ENCODE measurements around the gene KHK. TPM values are rescaled to one million over a fixed set of nuclear protein-coding genes. Genes with fewer than 3 reads are reported as not detected.
"Not testable (repeated sequence)": the region's sequence is repeated elsewhere in the genome, so short reads cannot be mapped to it uniquely, and the experiment has no call there.

Gene KHK
- total RNA-seq, 1 donor from 2014 or later: 3.5 TPM

DNA sequence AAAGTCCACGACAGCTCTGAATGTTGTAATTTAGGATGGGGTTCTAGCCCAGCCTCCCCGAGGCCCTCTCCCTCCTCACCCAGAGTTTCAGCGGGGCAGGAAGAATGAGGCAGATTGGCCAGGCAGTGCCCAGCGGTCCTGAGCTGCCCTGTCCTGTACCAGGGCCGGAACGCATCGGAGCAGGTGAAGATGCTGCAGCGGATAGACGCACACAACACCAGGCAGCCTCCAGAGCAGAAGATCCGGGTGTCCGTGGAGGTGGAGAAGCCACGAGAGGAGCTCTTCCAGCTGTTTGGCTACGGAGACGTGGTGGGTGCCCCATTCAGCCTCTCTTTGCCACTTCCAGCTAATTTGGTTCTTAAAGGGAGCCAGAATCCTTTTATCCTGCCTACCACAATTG lies 10.8 kb downstream of the KHK start:
- ATAC-seq: no peak

DNA sequence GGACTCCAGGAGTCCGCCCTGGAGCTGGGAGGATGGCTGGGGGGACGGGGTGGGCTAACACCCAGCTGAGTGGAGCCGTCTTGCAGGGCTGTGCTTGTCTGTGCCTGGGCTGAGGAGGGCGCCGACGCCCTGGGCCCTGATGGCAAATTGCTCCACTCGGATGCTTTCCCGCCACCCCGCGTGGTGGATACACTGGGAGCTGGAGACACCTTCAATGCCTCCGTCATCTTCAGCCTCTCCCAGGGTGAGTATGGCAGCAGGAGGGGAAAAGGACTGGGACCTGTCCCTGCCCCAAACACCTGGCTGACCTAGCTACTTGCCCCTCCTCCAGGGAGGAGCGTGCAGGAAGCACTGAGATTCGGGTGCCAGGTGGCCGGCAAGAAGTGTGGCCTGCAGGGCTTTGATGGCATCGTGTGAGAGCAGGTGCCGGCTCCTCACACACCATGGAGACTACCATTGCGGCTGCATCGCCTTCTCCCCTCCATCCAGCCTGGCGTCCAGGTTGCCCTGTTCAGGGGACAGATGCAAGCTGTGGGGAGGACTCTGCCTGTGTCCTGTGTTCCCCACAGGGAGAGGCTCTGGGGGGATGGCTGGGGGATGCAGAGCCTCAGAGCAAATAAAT lies 12.9 kb downstream of the KHK start:
- no peak for ATAC-seq

DNA sequence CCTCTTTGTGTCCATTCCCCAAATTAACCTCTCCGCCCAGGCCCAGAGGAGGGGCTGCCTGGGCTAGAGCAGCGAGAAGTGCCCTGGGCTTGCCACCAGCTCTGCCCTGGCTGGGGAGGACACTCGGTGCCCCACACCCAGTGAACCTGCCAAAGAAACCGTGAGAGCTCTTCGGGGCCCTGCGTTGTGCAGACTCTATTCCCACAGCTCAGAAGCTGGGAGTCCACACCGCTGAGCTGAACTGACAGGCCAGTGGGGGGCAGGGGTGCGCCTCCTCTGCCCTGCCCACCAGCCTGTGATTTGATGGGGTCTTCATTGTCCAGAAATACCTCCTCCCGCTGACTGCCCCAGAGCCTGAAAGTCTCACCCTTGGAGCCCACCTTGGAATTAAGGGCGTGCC lies 13.5 kb downstream of the KHK start:
- ATAC-seq: no peak

DNA sequence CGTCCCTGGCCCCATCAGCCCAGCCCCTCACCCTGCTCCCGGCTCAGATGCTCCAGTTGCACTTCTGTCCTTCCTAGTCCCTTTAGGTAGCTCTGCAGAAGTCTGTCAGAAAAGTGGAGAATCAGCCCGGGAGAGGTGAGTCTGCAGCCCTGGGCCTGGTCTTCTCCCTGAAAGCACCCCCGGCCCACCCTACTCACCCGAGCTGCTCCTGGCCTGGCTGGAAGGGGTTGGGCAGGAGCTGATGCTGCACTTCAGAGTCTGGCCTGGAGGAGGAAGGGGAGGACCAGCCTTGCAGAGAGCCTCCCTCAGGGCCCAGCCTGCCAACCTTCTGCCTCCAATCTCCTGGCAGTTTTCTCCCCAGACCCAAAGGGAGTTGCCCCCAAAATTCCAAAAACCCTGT lies 15.8 kb downstream of the KHK start:
- no peak for ATAC-seq

DNA sequence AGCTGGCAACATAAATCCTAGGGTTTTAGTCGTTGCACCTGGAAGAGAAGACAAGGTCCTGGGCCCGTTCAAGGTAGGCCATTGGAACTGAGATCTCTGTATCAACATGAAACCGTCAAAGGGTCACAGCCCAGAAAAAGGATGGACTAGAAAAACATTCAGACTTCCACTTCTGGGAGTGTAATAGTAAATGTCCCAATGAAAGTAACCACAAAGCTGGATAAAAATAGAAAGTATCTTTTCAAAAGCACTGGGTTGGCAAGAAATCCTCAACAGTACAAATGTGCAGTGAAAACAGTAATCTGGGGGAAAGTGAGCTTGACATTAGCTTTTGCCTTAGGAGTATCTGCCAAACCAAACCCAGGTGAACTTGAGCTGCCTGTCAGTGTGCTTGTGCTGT lies 19.4 kb downstream of the KHK start:
- ATAC-seq: no peak

DNA sequence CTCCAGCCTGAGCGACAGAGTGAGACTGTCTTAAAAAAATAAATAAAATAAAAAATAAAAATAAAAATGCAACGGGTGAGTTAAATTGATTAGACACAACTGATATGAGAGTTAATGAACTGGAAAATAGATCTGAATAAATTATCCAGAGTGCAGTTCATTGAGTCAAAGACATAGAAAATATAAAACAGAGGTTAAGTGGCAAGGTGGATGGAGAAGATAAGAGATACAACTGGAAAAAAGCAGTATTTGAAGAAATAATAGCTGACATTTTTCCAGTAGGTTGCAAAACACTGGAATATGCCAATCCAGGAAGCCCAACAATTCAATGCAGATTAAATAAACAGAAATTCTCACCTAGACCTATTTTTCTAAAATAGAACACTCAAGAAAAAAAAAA lies 21.6 kb downstream of the KHK start:
- no peak for ATAC-seq

DNA sequence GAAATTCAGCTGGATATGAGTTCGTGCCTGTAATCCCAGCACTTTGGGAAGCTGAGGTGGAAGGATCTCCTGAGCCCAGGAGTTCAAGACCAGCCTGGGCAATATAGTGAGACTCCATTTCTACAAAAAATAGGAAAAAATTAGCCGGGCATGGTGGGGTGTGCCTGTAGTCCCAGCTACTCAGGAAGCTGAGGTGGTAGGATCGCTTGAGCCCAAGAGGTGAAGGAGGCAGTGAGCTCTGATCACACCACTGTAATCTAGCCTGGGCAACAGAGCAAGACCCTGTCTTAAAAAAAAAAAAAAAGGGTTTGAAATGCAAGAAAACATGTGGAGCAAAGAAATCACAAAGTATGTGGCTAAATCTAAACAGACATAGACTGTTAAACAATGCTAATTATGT lies 22.5 kb downstream of the KHK start:
- no peak for ATAC-seq

DNA sequence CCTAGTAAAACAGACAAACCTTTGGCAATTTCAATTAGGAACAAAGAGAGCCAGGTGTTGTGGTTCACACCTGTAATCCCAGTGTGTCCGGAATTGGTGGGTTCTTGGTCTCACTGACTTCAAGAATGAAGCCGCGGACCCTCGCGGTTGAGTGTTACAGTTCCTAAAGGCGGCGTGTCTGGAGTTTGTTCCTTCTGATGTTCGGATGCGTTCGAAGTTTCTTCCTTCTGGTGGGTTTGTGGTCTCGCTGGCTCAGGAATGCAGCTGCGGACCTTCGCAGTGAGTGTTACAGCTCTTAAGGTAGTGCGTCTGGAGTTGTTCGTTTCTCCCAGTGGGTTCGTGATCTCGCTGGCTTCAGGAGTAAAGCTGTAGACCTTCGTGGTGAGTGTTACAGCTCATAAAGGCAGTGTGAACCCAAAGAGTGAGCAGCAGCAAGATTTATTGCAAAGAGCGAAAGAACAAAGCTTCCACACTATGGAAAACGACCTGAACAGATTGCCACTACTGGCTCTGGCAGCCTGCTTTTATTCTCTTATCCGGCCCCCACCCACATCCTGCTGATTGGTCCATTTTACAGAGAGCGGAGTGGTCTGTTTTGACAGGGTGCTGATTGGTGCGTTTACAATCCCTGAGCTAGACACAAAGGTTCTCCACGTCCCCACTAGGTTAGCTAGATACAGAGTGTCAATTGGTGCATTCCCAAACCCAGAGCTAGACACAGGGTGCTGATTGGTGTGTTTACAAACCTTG lies 24.2 kb downstream of the KHK start:
- not testable (repeated sequence) for ATAC-seq

DNA sequence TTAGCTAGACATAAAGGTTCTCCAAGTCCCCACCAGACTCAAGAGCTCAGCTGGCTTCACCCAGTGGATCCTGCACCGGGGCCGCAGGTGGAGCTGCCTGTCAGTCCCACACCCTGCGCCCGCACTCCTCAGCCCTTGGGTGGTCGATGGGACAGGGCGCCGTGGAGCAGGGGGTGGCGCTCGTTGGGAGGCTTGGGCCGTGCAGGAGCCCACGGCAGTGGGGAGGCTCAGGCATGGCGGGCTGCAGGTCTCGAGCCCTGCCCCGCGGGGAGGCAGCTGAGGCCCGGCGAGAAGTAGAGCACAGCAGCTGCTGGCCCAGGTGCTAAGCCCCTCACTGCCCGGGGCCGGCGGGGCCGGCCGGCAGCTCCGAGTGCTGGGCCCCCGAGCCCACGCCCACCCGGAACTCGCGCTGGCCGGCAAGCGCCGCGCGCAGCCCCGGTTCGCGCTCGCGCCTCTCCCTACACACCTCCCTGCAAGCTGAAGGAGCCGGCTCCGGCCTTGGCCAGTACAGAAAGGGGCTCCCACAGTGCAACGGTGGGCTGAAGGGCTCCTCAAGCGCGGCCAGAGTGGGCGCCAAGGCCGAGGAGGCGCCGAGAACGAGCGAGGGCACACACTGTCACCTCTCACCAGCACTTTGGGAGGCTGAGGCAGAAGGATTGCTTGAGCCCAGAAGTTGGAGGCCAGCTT lies 25.0 kb downstream of the KHK start:
- not testable (repeated sequence) for ATAC-seq

DNA sequence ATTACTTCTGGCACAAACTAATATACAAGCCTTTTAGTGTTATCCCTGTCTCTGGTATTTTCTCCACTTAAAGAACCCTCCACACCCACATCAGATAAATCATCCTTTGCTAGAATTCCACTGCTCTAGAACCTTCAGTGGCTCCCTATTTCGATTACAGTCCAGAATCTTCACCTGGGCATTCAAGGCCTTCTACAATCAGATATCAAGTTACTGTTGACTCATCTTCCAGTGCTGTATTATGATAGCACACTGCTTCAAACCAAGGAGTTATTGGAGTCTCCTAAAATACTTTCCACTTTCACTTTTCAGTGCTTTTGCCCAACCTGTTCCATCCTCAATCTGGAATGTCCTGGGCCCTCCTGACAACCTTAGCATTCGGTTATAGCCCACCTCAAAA lies 28.9 kb downstream of the KHK start:
- no peak for ATAC-seq

DNA sequence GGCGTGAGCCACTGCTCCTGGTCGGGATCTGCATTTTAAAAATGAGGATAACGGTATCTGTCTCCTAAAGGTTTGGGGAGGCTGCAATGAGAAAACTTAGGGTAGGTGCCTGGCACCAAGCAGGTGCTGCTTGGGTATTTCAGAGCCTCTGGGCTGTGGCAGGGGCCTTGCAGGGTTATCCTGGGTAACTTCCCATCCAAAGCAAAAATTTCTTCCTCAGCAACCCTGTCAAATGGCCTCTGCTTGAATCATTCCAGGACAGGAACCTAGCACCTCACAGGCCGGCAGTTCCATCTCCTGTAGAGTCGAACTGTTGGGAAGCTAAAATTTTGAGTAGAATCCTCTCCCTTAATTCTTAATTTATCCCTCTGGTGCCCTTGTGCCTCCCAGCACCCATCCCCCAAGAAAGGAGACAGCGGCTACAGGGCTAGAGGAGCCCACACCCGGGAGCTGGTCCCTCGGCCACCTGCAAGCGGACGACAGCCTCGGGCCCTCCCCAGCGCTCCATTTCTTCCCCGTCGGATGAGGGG lies 31.5 kb downstream of the KHK start:
- no peak for ATAC-seq

DNA sequence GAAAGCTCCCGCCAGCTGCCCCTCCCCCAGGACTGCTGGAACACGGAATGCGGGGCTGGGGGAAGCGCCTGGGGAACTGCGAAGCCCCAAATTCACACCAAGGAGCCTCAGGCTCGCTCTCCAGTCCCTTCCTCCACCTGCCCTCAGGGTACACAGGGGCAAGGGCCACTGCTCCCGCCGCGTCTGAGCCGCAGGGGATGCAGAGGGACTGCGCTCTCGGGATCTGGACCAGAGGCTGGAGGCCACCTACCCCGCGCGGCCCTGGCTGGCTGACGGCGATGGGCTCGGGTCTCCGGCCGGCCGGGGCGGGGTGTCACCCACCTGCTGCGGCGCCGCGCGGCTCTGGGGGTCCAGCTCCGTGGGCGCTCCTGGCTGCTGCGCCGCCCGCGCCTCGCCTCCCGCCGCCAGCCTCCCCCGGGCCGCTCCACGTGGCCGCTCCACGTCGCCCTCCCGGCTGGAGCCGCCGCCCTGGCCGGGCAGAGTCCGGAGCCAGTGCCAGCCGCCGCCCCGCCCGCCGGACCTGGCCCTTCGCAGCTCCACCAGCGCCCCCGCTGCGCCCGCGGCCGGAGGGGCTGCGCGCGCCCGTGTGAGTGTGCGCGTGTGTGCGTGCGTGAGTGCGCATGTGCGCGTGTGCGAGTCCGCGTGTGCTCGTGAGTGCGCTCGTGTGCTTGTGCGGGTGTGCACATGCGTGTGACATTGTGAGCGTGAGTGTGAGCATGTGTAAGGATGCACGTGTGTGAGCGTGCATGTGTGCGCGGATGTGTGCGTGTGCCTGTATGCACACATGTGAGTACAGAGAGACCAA lies 32.2 kb downstream of the KHK start, which contains the start of gene CGREF1:
TSS of gene CGREF1 (minus strand) at position 604 of the 805 bp plus-strand sequence. CDS start 14,762 bp downstream, outside the sequence.
- no peak for ATAC-seq

DNA sequence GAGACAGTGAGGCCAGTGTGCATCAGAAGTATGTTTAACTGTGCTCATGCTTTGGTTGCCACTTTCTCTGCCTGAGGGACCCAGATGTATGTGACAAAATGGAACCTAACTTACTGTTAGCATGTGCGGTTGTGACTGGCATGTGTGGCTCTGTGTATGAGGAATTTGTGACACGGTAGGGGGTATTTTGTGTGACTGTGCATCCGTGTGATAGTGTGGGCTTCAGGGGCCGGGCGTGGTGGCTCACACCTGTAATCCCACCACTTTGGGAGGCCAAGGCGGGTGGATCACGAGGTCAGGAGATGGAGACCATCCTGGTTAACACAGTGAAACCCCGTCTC lies 32.7 kb downstream of the KHK start:
- ATAC-seq: not testable (repeated sequence)

DNA sequence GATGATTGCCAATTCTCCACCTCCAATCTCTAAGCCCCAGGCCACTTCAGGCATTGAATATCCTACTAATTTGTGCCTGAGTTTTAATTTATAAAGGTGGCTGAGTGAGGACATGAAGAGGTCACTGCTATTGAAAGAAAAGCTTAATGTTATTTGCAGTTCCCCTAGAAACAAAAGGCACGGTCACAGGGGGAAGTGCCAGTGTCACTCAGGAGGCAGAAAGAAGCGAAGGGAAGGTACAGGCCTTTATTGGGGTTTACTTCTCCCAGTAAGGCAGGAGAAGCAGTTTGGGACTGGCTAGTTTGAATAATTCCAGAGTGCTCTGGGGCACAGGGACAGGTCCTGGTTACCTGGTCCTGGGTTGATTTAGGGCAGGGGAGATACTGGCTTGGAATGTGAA lies 35.3 kb downstream of the KHK start:
- ATAC-seq: no peak

DNA sequence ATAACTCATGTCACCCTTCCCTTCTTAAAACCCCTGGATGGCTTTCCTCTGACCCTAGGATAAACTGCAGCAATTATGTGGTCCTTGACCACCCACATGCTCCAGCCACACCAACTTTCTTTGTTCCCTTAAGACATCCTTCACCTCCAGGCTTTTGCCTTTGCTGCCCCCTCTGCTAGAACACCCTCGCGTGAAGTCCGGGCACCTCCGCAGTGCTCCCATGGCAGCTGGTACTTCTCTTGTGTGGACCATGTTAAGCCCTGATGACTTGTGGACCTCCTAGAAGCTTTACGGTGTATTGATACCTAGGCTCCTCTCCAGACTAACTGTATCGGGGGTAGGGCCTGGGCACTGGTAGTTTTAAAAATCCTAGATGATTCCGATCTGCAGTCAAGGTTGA lies 36.2 kb downstream of the KHK start:
- ATAC-seq: no peak

DNA sequence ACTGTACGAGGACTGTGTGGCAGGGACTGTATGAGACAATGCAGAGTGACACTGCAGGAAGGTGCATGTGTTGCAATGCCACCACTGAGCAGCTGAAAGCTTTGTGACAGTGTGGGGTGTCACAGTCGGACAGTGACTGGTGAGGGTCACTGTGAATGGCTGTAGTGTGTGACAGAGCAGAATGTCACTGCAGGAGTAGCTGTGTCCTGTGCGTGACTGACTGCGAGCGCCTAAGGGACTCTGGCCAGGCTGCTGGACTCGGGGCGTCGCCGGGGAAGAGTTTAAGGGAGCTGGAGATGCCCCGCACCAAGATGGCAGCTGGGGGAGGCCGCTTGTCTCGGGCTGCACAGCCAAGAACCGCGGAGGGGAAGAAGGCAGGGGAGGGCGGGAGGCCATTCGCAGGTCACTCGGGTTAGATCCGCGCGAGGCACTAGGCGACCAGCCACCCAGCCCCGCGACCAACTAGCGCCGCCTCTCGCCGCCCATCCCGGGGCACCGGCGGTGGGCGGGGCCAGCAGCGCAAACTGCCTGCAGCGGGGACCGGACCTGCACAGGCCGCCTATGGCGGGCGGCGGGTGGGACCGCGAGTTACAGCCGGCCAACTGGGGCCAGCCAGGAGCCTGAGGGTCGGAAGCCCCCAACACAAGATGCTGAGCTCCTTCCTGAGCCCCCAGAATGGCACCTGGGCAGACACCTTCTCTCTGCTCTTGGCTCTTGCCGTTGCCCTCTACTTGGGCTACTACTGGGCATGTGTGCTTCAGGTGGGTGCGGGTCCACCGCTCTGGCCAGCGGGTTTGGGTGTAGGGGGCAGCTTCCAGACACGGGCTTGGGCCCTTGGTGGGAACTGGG lies 37.0 kb downstream of the KHK start, which contains the start of gene ABHD1:
TSS of gene ABHD1 (plus strand) at position 514 of the 849 bp plus-strand sequence. CDS start at position 648, 134 bp downstream.
- peak; percentile 44 for ATAC-seq

DNA sequence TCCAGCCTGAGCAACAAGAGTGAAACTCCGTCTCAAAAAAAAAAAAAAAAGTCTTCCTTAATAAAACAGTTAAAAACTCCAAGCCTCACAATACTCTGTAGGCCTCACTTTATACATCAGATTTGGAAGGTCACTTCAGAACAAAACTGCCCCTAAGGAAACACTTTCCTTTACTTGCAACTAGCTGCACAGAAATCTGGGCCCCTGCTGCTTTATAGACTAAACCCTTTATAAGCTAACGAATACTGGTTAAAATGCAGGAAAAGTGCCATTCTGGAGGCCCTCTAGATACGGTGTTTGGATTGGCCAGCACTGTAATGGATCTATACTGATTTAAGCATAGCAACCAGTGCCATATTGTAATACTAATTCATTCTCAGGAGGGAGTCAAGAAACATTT lies 38.5 kb downstream of the KHK start:
- no peak for ATAC-seq

DNA sequence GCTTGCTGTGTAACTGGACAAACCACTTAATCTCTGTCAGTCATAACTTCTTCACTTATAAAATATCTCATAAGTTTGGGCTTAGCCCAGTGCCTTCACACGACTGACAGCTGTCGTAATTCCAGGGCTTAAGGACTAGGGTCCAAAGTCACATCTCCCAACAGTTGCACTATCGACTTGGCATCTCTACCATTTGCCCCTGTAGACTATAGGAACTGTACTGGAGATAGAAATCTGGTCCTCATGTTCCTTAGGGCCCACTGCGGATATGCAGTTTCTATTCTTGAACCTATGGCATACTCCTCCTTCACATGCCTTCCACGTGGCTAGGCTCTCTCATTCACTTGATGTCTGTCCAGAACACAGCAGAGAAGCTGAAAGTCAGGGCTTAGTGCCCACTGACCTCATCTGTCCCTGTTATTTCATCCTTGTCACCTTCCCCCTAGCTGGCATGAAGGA lies 39.7 kb downstream of the KHK start:
- no peak for ATAC-seq

DNA sequence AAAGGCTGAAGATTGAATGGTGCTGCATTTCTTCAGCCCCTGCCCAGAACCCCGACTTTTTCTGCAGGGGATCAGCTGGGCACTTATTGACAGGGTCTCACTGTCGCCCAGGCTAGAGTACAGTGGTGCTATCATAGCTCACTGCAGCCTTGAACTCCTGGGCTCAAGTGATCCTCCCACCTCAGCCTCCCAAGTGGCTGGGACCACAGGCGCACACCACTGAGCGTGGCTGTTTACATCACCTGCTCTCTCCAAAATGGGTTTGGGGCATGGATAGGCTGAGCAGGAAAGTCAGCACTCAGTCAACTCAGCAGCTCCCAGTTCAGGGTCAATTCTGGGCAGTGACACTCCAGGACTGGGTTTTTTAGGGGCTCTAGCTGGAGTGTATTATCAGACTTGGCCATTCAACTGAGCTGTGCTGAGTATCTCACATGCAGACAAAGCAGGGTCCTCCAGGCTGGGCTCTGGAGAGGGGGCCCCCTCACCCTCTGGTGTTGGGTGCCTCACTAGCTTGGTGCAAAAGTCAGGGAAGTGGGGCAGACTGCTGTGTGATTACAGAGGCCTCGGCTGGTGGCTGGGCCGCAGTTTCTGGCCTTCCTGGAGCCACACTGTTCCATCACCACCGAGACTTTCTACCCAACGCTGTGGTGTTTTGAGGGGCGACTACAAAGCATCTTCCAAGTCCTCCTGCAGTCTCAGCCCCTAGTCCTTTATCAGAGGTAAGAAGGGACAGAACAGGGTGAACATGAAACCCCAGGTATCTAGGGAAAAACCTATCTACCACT lies 41.5 kb downstream of the KHK start:
- no peak for ATAC-seq

DNA sequence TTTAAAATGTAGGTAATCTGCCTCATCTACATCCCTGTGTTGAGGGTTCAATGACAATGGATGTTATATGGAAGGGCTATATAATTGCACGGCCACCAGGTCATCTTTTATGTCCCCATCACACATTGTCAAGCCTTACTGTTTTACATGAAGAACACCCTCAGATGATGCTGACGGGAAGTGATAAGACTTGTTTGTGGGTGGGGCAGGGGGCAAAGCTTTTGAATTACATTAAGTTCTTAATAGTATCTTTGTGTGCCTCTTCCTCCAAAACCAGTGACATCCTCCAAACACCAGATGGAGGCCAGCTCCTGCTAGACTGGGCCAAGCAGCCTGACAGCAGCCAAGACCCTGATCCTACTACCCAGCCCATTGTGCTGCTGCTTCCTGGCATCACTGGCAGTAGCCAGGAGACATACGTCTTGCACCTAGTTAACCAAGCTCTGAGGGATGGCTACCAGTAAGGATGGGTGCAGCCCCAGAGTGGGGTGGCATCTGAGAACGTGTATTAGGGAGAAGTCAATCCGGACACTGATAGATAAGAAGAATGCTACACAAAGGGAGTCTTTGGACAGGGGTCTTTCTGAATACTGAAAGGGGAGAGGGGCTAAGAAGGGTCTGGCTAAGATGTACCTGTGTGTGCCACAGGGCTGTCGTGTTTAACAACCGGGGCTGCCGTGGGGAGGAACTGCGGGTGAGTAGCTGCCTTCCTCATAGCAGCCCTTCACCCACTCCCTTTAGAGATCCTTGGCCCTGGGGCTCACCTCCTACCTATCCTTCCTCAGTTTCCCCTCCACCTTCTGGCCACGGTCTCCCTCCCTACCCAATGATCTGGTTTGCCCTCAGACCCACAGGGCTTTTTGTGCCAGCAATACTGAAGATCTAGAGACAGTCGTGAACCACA lies 42.3 kb downstream of the KHK start:
- no peak for ATAC-seq

Measured in esophagus mucosa (tissue), 1 donor.